HepG2 (cell line): ENCODE results near the gene CTU2. TPM values are rescaled to one million over a fixed set of nuclear protein-coding genes. Genes with fewer than 3 reads are reported as not detected.

Experiments
- ARID5B ChIP-seq: IDR thresholded peaks from 2 replicates; pipeline ENCODE4 v1.4.0; 2020; ENCODE audit warnings: mild to moderate bottlenecking, missing genetic modification reagents
- BRF2 ChIP-seq: sonication (generic); formaldehyde crosslinking; IDR thresholded peaks from 2 replicates; pipeline ENCODE4 v1.8.1; 2022; ENCODE audit warnings: mild to moderate bottlenecking, missing genetic modification reagents
- FOXA1 ChIP-seq, 2 experiments: fragments of 450-650 bp in 1 of 2; sonication (generic) in 1 of 2; formaldehyde crosslinking in 1 of 2; IDR thresholded peaks; 2 replicates each; pipeline versions ENCODE4 v1.4.0 to v1.6.1; 2016 to 2020; ENCODE audit warnings: missing genetic modification reagents in 1 of 2
- FOXO1 ChIP-seq: sonication (generic); formaldehyde crosslinking; IDR thresholded peaks from 2 replicates; pipeline ENCODE4 v1.4.0; 2020; ENCODE audit warnings: missing genetic modification reagents
- GTF2F1 ChIP-seq: fragments of 150-350 bp; IDR thresholded peaks from 2 replicates; pipeline ENCODE4 v1.6.1; 2014; ENCODE audit warnings: low read length
- HNF4A ChIP-seq: sonication (generic); formaldehyde crosslinking; IDR thresholded peaks from 2 replicates; pipeline ENCODE4 v1.4.0; 2020; ENCODE audit warnings: missing genetic modification reagents
- KLF12 ChIP-seq: sonication (generic); formaldehyde crosslinking; IDR thresholded peaks from 2 replicates; pipeline ENCODE4 v1.4.0; 2020; ENCODE audit warnings: missing genetic modification reagents, borderline replicate concordance
- KLF6 ChIP-seq: IDR thresholded peaks from 2 replicates; pipeline ENCODE4 v1.8.0; 2016; ENCODE audit warnings: missing biosample characterization, missing genetic modification reagents
- MEF2D ChIP-seq: sonication (generic); formaldehyde crosslinking; IDR thresholded peaks from 2 replicates; pipeline ENCODE4 v1.5.1; 2020; ENCODE audit warnings: mild to moderate bottlenecking, missing genetic modification reagents
- NCOA2 ChIP-seq: sonication (generic); formaldehyde crosslinking; IDR thresholded peaks from 2 replicates; pipeline ENCODE4 v1.8.0; 2022; ENCODE audit warnings: inconsistent platforms
- NCOR1 ChIP-seq: fragments of 200-600 bp; sonication (generic); IDR thresholded peaks from 2 replicates; pipeline ENCODE4 v1.7.0; 2017; ENCODE audit warnings: antibody characterized with exemption, low read length, borderline replicate concordance
- NFKBIZ ChIP-seq: IDR thresholded peaks from 2 replicates; pipeline ENCODE4 v1.6.1; 2018; ENCODE audit warnings: missing genetic modification reagents, missing compliant biosample characterization
- POGK ChIP-seq: sonication (generic); formaldehyde crosslinking; conservative IDR thresholded peaks from 2 replicates; pipeline ENCODE4 v1.8.0; 2022; ENCODE audit warnings: mild to moderate bottlenecking, moderate library complexity, missing genetic modification reagents
- SKIL ChIP-seq: sonication (generic); formaldehyde crosslinking; IDR thresholded peaks from 2 replicates; pipeline ENCODE4 v1.8.0; 2022; ENCODE audit warnings: missing genetic modification reagents, mild to moderate bottlenecking, moderate library complexity, borderline replicate concordance
- SP4 ChIP-seq: sonication (generic); formaldehyde crosslinking; IDR thresholded peaks from 2 replicates; pipeline ENCODE4 v1.8.1; 2023; ENCODE audit warnings: mild to moderate bottlenecking, missing genetic modification reagents
- ZKSCAN8 ChIP-seq: IDR thresholded peaks from 2 replicates; pipeline ENCODE4 v1.6.1; 2016; ENCODE audit warnings: borderline replicate concordance, missing genetic modification reagents, missing compliant biosample characterization
- ZNF34 ChIP-seq: sonication (generic); formaldehyde crosslinking; IDR thresholded peaks from 2 replicates; pipeline ENCODE4 v1.4.0; 2020; ENCODE audit warnings: mild to moderate bottlenecking, missing genetic modification reagents, borderline replicate concordance
- ZNF543 ChIP-seq: sonication (generic); formaldehyde crosslinking; IDR thresholded peaks from 2 replicates; pipeline ENCODE4 v1.4.0; 2020; ENCODE audit warnings: mild to moderate bottlenecking, missing genetic modification reagents
- ZNF740 ChIP-seq: sonication (generic); formaldehyde crosslinking; IDR thresholded peaks from 2 replicates; pipeline ENCODE4 v1.4.0; 2020; ENCODE audit warnings: missing genetic modification reagents
- ZSCAN25 ChIP-seq: sonication (generic); formaldehyde crosslinking; IDR thresholded peaks from 2 replicates; pipeline ENCODE4 v1.8.0; 2022; ENCODE audit warnings: mild to moderate bottlenecking, missing genetic modification reagents
- ZZZ3 ChIP-seq: sonication (generic); formaldehyde crosslinking; IDR thresholded peaks from 2 replicates; pipeline ENCODE4 v1.4.0; 2020; ENCODE audit warnings: missing genetic modification reagents, mild to moderate bottlenecking, borderline replicate concordance
- polyA plus RNA-seq, 8 experiments: library from polyadenylated mRNA; depleted of rRNA in 3 of 8; stranded (reverse) in 7 of 8; unstranded in 1 of 8; fragments of >200 nt; fragmentation: Illumina TruSeq in 4 of 8; extraction: Trizol in 4 of 8; gene quantifications; 2 replicates each; pipeline versions ENCODE4 v1.2.1 to v1.2.3, GENCODE V29; 2011 to 2016; ENCODE audit warnings: low read depth in 4 of 8, missing spikeins in 1 of 8, mixed read lengths in 1 of 8; ENCODE audit not compliant: insufficient read depth in 1 of 8
- total RNA-seq, 5 experiments: library from RNA; depleted of rRNA; stranded (reverse); fragments of >200 nt; fragmentation: Illumina TruSeq; extraction: Trizol; gene quantifications; 2 replicates each; pipeline ENCODE4 v1.2.3, GENCODE V29; 2016; ENCODE audit warnings: low read depth in 1 of 5

The CTU2 gene
- total and polyA plus RNA-seq, 2 of the 13 experiments (the other 11 are each of a cell fraction or from before 2014, with no cell fraction given), result 13.3 to 21.9 TPM

DNA sequence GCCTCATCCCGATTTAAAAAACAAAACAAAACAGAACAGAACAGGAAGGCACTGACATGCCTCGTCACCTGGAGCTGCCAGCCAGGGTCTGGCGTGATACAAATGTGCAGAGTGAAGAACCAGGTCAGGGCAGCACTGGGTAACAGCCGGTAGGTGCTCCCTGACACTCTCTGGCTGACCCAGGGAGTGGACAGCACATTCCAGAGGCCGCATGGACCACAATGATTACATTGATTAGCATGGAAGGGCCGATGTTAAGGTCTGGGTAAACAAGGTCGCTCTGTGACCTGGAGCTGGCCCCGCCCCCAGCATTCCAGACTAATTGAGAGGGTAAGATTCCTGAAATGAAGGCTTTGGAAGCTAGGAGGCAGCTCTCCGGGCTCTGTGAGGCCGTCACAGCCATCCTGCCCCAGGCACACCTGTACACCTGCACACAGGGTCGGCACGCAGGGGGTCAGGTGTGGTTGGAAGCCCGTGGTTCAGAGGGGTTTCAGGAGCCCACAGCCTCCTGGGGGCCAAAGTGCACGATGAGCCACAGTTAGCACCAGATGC lies 57.3 kb downstream of the CTU2 start (continued):
- TF ChIP-seq POGK (CRISPR knock-in tag), result 0 out of 2 replicates have a peak, but pooled peaks have one; percentile 73
- no peak; the same call in 1 of the 2 replicates for TF ChIP-seq ZNF543 (CRISPR knock-in tag)
- TF ChIP-seq SKIL (CRISPR knock-in tag), result peak; percentile 96
- TF ChIP-seq KLF12, result peak; percentile 71; the same call in 1 of the 2 replicates
- TF ChIP-seq KLF6, result peak; percentile 79
- peak; percentile 82 for TF ChIP-seq FOXA1 (IDR thresholded peaks at IDR 0.05)
- peak; percentile 99 for TF ChIP-seq FOXA1 (CRISPR knock-in tag; IDR thresholded peaks at IDR 0.05)
- peak; percentile 77; the same call in 1 of the 2 replicates for TF ChIP-seq NFKBIZ (CRISPR knock-in tag)
- TF ChIP-seq MEF2D (CRISPR knock-in tag), result peak; percentile 90
- no peak for TF ChIP-seq ZZZ3
- peak; percentile 75 for TF ChIP-seq SP4 (CRISPR knock-in tag)
- TF ChIP-seq ZNF34 (CRISPR knock-in tag), result 0 out of 2 replicates have a peak, but pooled peaks have one; percentile 74
- TF ChIP-seq BRF2, result no peak
- peak; percentile 80; the same call in 1 of the 2 replicates for TF ChIP-seq NCOR1
- TF ChIP-seq FOXO1, result peak; percentile 95
- TF ChIP-seq GTF2F1, result no peak
- TF ChIP-seq ARID5B (CRISPR knock-in tag), result peak; percentile 81
- TF ChIP-seq HNF4A, result peak; percentile 84
- no peak for TF ChIP-seq ZNF740 (CRISPR knock-in tag)
- peak; percentile 87; the same call in 1 of the 2 replicates for TF ChIP-seq ZKSCAN8 (CRISPR knock-in tag)
- TF ChIP-seq ZSCAN25 (CRISPR knock-in tag), result 0 out of 2 replicates have a peak, but pooled peaks have one; percentile 54
- peak; percentile 83 for TF ChIP-seq NCOA2 (CRISPR knock-in tag)
